ENCODE measurements around the gene GRID1.

DNA sequence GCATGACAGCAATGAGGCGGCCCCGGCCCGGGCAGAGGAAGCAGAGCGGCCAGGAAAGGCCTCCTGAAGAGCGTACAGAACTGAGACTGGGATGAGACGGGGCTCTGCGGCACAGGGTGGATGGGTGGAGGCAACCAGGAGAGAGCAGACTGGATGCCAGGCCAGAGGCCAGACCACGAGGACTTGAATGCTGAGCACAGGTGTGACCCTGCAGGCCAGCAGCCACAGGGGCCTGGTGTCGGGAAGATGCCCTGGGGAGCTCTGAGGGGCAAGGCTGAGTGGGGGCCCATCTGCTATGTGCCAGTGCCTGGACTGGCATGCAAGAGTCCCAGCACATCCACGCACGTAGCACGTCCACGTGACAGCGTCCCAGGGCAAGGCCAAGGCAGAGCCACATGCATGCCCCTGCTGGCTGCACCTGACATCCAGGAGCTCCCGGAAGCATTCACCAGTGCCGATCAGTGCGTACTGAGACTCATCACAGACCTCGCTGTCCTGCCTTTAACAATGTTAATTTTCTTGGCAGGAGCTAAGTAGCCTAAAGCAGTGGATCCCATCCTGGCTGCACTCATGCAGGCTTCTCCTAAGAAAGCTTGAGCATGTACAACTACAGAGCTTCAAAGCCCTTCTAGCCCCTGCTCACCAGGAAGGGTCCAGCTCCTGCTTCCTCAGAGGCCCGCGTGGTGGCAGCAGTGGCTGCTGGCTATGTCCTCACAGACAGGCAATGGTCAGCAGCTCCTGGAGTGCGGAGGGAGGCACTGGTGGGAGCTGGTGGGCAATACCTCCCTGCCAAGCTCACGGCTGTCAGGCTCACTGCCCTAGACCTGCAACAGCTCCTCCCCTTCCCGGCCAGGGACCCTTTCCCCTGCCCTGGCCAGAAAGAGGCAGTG, 18.0 kb downstream of the GRID1 start:
- TF ChIP-seq GATA3 (IDR thresholded peaks at IDR 0.05; ENCODE audit: low read depth, low read length) (no peak), GATA2 (IDR thresholded peaks at IDR 0.05; ENCODE audit: low read depth, low read length) (no peak)

Data from SH-SY5Y (cell line).